ENCODE results near the gene HYPK. TPM values are rescaled to one million over a fixed set of nuclear protein-coding genes. Genes with fewer than 3 reads are reported as not detected.
"Not testable (repeated sequence)": the region's sequence is repeated elsewhere in the genome, so short reads cannot be mapped to it uniquely, and the experiment has no call there.

Gene HYPK
- total RNA-seq, 1 donor from 2014 or later, result 9.0 TPM

DNA sequence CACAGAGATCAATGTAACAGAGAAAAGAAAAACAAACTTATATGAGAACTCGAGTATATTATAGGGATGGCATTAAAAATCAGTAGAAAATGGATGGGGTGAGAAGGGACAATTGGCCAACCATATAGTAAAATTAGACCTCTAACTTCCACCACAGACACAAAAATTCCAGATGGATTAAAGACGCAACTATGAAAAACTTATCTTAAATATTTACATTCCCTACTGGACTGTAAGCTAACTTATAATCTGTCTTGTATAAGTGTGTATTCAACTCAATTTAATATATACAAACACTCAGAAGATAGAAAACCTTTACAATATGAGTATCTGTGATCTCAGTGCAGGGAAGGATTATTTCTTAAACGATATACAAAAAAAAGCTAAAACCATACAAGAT is 21.1 kb downstream of the HYPK start:
- Histone ChIP-seq H3K27me3 (ENCODE audit: control insufficient read depth, insufficient read depth, low read length) (no peaks in the 10 kb centered on the region), H3K36me3 (ENCODE audit: control insufficient read depth, insufficient read depth, low read length) (peaks cover 1% of the 10 kb centered on the region), H3K4me3 (ENCODE audit: low read depth, low read length) (no peak overlapping the region)
- TF ChIP-seq, protein P1, sequence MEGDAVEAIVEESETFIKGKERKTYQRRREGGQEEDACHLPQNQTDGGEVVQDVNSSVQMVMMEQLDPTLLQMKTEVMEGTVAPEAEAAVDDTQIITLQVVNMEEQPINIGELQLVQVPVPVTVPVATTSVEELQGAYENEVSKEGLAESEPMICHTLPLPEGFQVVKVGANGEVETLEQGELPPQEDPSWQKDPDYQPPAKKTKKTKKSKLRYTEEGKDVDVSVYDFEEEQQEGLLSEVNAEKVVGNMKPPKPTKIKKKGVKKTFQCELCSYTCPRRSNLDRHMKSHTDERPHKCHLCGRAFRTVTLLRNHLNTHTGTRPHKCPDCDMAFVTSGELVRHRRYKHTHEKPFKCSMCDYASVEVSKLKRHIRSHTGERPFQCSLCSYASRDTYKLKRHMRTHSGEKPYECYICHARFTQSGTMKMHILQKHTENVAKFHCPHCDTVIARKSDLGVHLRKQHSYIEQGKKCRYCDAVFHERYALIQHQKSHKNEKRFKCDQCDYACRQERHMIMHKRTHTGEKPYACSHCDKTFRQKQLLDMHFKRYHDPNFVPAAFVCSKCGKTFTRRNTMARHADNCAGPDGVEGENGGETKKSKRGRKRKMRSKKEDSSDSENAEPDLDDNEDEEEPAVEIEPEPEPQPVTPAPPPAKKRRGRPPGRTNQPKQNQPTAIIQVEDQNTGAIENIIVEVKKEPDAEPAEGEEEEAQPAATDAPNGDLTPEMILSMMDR (IDR thresholded peaks at IDR 0.05; ENCODE audit: insufficient read depth, low read length, severe bottlenecking), result no peak
- DNase-seq (ENCODE audit: low read depth), result no peak
- no peak for FAIRE-seq

DNA sequence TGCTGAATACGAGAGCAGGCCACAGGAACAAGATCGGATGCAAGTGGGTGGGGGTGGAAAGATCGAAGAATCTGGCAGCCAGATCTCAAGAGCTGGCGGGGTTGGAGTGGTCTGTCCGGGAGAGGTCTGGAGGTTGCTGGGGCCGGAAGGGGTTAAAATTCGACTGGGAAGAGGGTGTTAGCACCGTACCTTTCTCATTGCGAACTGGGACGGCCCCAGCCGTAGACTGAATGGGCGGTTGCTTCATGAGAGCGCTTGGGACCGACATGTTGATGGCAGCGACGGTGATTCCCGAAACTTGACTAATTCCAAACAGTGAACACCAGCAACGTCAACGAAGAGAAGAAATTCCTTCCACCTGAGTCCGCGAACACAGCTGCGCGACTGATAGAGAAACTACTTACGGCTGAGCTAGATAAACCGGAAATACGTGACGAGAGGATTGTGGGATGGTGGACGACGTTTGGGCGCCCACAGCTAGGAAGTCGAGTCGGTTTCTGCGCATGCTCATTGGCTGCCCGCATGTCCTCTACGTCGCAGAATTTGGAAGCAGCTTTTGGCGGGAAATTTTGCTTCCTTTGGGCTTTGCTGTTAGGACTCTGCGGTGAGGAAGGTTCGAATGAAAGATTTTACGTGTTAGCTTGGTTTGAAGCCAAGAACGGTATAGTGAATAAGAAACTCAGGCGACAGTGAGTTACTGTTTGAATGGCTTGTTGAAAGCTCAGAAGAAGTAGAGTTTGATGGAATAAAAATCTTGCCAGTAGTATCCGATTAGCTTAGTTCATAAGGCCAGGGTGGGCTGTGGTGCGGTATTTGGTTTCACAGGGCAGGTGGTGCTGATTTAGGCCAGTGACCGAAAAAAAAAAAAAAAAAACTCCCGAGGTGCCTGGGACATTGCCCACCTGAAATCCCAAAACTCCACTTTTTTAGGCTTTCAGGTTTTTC is 24.2 kb downstream of the HYPK start, which contains the start of gene MFAP1:
TSS of gene MFAP1 (minus strand) at position 389 of the 945 bp plus-strand sequence. CDS start at position 268, 121 bp downstream.
- DNase-seq (ENCODE audit: low read depth) (peak; percentile 97), FAIRE-seq (peak; percentile 91)

DNA sequence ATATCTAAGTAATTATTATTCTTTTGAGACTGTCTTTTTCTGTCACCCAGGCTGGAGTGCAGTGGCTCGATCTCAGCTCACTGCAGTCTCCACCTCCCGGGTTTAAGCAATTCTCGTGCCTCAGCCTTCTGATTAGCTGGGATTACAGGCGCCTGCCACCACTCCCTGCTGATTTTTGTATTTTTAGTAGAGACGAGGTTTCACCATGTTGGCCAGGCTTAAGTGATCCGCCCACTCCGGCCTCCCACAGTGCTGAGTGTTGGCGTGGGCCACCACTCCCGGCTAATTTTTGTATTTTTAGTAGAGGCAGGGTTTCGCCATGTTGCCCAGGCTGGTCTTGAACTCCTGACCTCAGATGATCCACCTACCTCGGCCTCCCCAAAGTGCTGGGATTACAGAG is 24.9 kb downstream of the HYPK start:
- H3K4me3 ChIP-seq (ENCODE audit: low read depth, low read length); FAIRE-seq; H3K36me3 ChIP-seq (ENCODE audit: control insufficient read depth, insufficient read depth, low read length); DNase-seq (ENCODE audit: low read depth); H3K27me3 ChIP-seq (ENCODE audit: control insufficient read depth, insufficient read depth, low read length): not testable (repeated sequence)

More for the DNA sequence above, 24.2 kb downstream of the HYPK start, which contains the start of gene MFAP1:
- no peaks in the 10 kb centered on the region for H3K27me3 ChIP-seq (ENCODE audit: control insufficient read depth, insufficient read depth, low read length)
- peak within 1 kb of the TSS; percentile 92 for H3K4me3 ChIP-seq (ENCODE audit: low read depth, low read length)
- TF ChIP-seq, protein P1 (IDR thresholded peaks at IDR 0.05; ENCODE audit: insufficient read depth, low read length, severe bottlenecking), result no peak
- H3K36me3 ChIP-seq (ENCODE audit: control insufficient read depth, insufficient read depth, low read length), result peaks cover 1% of the 10 kb centered on the region

DNA sequence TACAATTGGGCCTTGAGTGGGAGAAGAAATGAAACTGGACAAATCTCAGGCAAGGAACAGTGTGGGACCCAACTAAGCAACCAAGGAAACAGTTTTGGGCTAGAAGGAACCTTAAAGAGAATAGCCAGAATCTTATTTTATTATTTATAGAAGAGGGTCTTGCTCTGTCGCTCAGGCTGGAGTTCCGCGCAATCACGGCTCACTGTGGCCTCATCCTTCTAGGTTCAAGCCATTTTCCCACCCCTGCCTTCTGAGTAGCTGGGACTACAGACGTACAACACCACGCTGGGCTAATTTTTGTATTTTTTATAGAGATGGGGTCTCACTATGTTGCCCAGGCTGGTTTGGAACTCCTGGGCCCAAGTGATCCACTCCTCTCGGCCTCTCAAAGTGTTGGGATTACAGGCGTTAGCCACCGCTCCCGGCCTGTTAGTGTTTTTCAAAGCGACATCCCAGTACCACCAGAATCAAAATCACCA is 25.7 kb downstream of the HYPK start:
- FAIRE-seq (no peak), DNase-seq (ENCODE audit: low read depth) (no peak)
- no peaks in the 10 kb centered on the region for H3K27me3 ChIP-seq (ENCODE audit: control insufficient read depth, insufficient read depth, low read length)
- TF ChIP-seq, protein P1 (IDR thresholded peaks at IDR 0.05; ENCODE audit: insufficient read depth, low read length, severe bottlenecking), result no peak
- peaks cover 1% of the 10 kb centered on the region for H3K36me3 ChIP-seq (ENCODE audit: control insufficient read depth, insufficient read depth, low read length)
- H3K4me3 ChIP-seq (ENCODE audit: low read depth, low read length), result peak overlapping the region; percentile 32

DNA sequence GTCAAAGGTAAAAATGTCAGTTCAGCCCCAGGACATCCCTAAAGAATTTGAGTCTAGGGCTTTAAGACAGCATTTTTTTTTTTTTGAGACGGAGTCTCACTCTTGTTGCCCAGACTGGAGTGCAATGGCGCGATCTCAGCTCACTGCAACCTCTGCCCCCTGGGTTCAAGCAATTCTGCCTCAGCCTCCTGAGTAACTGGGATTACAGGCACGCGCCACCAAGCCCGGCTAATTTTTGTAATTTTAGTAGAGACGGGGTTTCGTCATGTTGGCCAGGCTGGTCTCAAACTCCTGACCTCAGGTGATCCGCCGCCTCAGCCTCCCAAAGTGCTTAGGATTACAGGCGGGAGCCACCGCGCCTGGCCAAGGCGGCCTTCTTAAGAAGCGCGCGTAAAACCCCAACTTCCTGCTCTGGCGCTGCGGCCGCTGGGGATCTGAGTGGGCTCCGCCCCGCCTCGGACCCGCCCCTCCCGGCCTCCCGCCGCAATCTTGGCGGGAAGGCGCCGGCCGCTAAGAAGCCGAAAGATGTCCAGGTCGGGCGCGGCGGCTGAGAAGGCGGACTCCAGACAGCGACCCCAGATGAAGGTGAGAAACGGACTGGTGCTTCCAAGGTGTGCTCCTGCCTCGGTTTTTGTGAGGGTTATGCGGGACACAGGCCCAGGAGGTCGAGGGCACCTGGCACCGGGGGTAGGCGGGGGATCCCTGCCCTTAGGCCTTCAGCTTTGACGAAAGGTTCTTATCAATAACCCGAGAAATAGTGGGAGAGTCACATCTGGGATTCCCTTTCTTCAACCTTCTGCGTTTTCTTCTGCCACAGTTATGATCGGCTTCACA is 26.3 kb downstream of the HYPK start, which contains the start of gene WDR76:
TSS of gene WDR76 (plus strand) at position 495 of the 834 bp plus-strand sequence. CDS start at position 526, 31 bp downstream.
- Histone ChIP-seq H3K27me3 (ENCODE audit: control insufficient read depth, insufficient read depth, low read length) (no peaks in the 10 kb centered on the region), H3K4me3 (ENCODE audit: low read depth, low read length) (peak within 1 kb of the TSS; percentile 32), H3K36me3 (ENCODE audit: control insufficient read depth, insufficient read depth, low read length) (peaks cover 1% of the 10 kb centered on the region)
- DNase-seq (ENCODE audit: low read depth), result peak; percentile 68
- FAIRE-seq, result no peak
- TF ChIP-seq, protein P1 (IDR thresholded peaks at IDR 0.05; ENCODE audit: insufficient read depth, low read length, severe bottlenecking), result no peak

Measured in bronchial epithelial cell (primary cell).